ENCODE data around the gene OSBPL7. TPM values are rescaled to one million over a fixed set of nuclear protein-coding genes. Genes with fewer than 3 reads are reported as not detected.

Gene OSBPL7
- total RNA-seq, 4 donors from 2014 or later = 8.6 to 19.5 (median 11.2) TPM

GRCh38 chr17:47847341-47848197 lies 26.0 kb upstream of the OSBPL7 start:
- peaks cover 0 to 78% of the 10 kb centered on the region in 2 donors for H3K27me3 ChIP-seq
- no peaks in the 10 kb centered on the region for H3K9me3 ChIP-seq
- whole genome bisulfite sequencing, 2 donors = 12 to 18% methylated on average over 14 to 44 of the region's 71 CpGs
- no peaks in the 10 kb centered on the region for H3K36me3 ChIP-seq
- no peak overlapping the region for H3K27ac ChIP-seq
- TF ChIP-seq, protein P1, sequence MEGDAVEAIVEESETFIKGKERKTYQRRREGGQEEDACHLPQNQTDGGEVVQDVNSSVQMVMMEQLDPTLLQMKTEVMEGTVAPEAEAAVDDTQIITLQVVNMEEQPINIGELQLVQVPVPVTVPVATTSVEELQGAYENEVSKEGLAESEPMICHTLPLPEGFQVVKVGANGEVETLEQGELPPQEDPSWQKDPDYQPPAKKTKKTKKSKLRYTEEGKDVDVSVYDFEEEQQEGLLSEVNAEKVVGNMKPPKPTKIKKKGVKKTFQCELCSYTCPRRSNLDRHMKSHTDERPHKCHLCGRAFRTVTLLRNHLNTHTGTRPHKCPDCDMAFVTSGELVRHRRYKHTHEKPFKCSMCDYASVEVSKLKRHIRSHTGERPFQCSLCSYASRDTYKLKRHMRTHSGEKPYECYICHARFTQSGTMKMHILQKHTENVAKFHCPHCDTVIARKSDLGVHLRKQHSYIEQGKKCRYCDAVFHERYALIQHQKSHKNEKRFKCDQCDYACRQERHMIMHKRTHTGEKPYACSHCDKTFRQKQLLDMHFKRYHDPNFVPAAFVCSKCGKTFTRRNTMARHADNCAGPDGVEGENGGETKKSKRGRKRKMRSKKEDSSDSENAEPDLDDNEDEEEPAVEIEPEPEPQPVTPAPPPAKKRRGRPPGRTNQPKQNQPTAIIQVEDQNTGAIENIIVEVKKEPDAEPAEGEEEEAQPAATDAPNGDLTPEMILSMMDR (IDR thresholded peaks at IDR 0.05) = peak in 2 of 5 experiments; percentile 18 to 20
- no peak for TF ChIP-seq POLR2A (IDR thresholded peaks at IDR 0.05)
- no peak overlapping the region for H3K4me3 ChIP-seq
- no peak for DNase-seq (ENCODE audit: low spot score in 2 of 2)
- peaks cover 0 to 40% (median 20%) of the 10 kb centered on the region in 4 donors for H3K4me1 ChIP-seq

GRCh38 chr17:47846716-47847340 lies 25.2 kb upstream of the OSBPL7 start:
- no peak for TF ChIP-seq EP300 (IDR thresholded peaks at IDR 0.05)
- TF ChIP-seq, protein P1 (IDR thresholded peaks at IDR 0.05) = peak in 1 of 5 experiments; percentile 1
- Histone ChIP-seq H3K4me3 (no peak overlapping the region), H3K4me1 (peaks cover 0 to 33% (median 19%) of the 10 kb centered on the region in 4 donors), H3K27me3 (peaks cover 0 to 70% of the 10 kb centered on the region in 2 donors), H3K36me3 (no peaks in the 10 kb centered on the region), H3K27ac (no peak overlapping the region), H3K9me3 (no peaks in the 10 kb centered on the region)
- DNase-seq (ENCODE audit: low spot score in 2 of 2) = no peak
- 14 to 21% methylated on average over 29 to 31 of the region's 31 CpGs for WGBS, 2 donors

GRCh38 chr17:47845716-47846075 lies 24.1 kb upstream of the OSBPL7 start:
- WGBS, 2 donors = 71 to 77% methylated on average over 3 of the region's 3 CpGs

GRCh38 chr17:47844814-47845715 lies 23.5 kb upstream of the OSBPL7 start:
- 50 to 63% methylated on average over 4 of the region's 4 CpGs for WGBS, 2 donors
- peaks cover 0 to 52% of the 10 kb centered on the region in 2 donors for H3K27me3 ChIP-seq
- no peak for TF ChIP-seq POLR2A (IDR thresholded peaks at IDR 0.05)
- TF ChIP-seq, protein P1 (IDR thresholded peaks at IDR 0.05) = no peak
- TF ChIP-seq EP300 (IDR thresholded peaks at IDR 0.05) = no peak
- DNase-seq (ENCODE audit: low spot score in 2 of 2) = no peak
- no peak overlapping the region for H3K27ac ChIP-seq
- H3K4me3 ChIP-seq = no peak overlapping the region
- H3K36me3 ChIP-seq = no peaks in the 10 kb centered on the region
- peaks cover 0 to 31% (median 10%) of the 10 kb centered on the region in 4 donors for H3K4me1 ChIP-seq
- no peaks in the 10 kb centered on the region for H3K9me3 ChIP-seq

More at GRCh38 chr17:47845716-47846075, 24.1 kb upstream of the OSBPL7 start:
- no peaks in the 10 kb centered on the region for H3K36me3 ChIP-seq
- DNase-seq (ENCODE audit: low spot score in 2 of 2) = no peak
- H3K4me1 ChIP-seq = peaks cover 0 to 28% (median 11%) of the 10 kb centered on the region in 4 donors
- peaks cover 0 to 59% of the 10 kb centered on the region in 2 donors for H3K27me3 ChIP-seq
- no peak overlapping the region for H3K4me3 ChIP-seq
- H3K9me3 ChIP-seq = no peaks in the 10 kb centered on the region
- TF ChIP-seq EP300 (IDR thresholded peaks at IDR 0.05) = no peak
- TF ChIP-seq POLR2A (IDR thresholded peaks at IDR 0.05) = no peak
- TF ChIP-seq, protein P1 (IDR thresholded peaks at IDR 0.05) = no peak
- no peak overlapping the region for H3K27ac ChIP-seq
